HCT116 (cell line): ENCODE results near the gene BTBD6. TPM values are rescaled to one million over a fixed set of nuclear protein-coding genes. Genes with fewer than 3 reads are reported as not detected.

Experiments
- ATAC-seq: fragments of 200-7000 bp; cut with Tn5 transposase; 2 replicates; pipeline ENCODE4 v1.9.1; 2020; ENCODE audit warnings: mild to moderate bottlenecking, moderate library complexity
- BruUV-seq: library from RNA; stranded (reverse); fragments of 400-500 nt; replicated peaks from 2 replicates; lab custom pipeline; 2021; lab: Mats Ljungman, UMichigan
- CTCF ChIA-PET: fragments of 300-600 bp; sonication (Branson Sonifier 250); formaldehyde crosslinking; loops from one replicate; lab custom pipeline; 2021; ENCODE audit warnings: antibody characterized with exemption; lab: Charles Lee
- POLR2A ChIA-PET: fragments of 300-600, 350-600 bp; sonication (Branson Sonifier 250); formaldehyde crosslinking; loops from one replicate; lab custom pipeline; 2021; ENCODE audit warnings: antibody characterized with exemption; lab: Charles Lee
- RAD21 ChIA-PET, 2 experiments: fragments of 300-600 bp; sonication (Branson Sonifier 250); formaldehyde crosslinking; loops; one replicate each; lab custom pipeline; 2023; ENCODE audit warnings: low total read pairs in 2 of 2; ENCODE audit not compliant: uncharacterized antibody in 2 of 2, unreplicated experiment in 2 of 2, low non-redundant PET in 1 of 2; lab: Charles Lee
- DNase-seq: peaks from one replicate; pipeline ENCODE4 v3.0.0-alpha.2; 2010; ENCODE audit warnings: low read depth, low spot score
- H2AFZ ChIP-seq: fragments of 200-600 bp; shearing (Covaris generic), sonication (generic); 2 replicates; pipeline ENCODE4 v1.6.1; 2017; ENCODE audit warnings: low read depth, mixed run types, mixed read lengths, antibody characterized with exemption, low read length; ENCODE audit not compliant: poor library complexity, severe bottlenecking
- H3K27ac ChIP-seq: 2 replicates; pipeline ENCODE4 v1.5.1; 2012; ENCODE audit warnings: low read depth, low read length
- H3K27me3 ChIP-seq: fragments of 200-600 bp; sonication (generic); 2 replicates; pipeline ENCODE4 v1.6.1; 2016; ENCODE audit warnings: mixed run types, low read length, mixed read lengths; ENCODE audit not compliant: insufficient read depth
- H3K36me3 ChIP-seq, 2 experiments: fragments of 200-500 bp in 1 of 2; fragments of 200-600 bp in 1 of 2; sonication (Bioruptor generic) in 1 of 2; sonication (generic) in 1 of 2; 2 replicates each; pipeline versions ENCODE4 v1.5.1 to v1.6.1; 2014 to 2016; ENCODE audit warnings: low read length in 2 of 2, inconsistent platforms in 1 of 2, mixed read lengths in 1 of 2, mixed run types in 1 of 2; ENCODE audit not compliant: insufficient read depth in 2 of 2, control insufficient read depth in 1 of 2
- H3K4me1 ChIP-seq, 2 experiments: fragments of 200-600 bp in 1 of 2; sonication (generic) in 1 of 2; 2 replicates each; pipeline versions ENCODE4 v1.5.1 to v1.6.1; 2012 to 2017; ENCODE audit warnings: low read length in 2 of 2, inconsistent platforms in 1 of 2, mild to moderate bottlenecking in 1 of 2, mixed read lengths in 1 of 2, mixed run types in 1 of 2, moderate library complexity in 1 of 2; ENCODE audit not compliant: insufficient read depth in 2 of 2, control insufficient read depth in 1 of 2
- H3K4me2 ChIP-seq: fragments of 200-600 bp; sonication (generic); 2 replicates; pipeline ENCODE4 v1.6.1; 2017; ENCODE audit warnings: mixed run types, low read length, mixed read lengths
- H3K4me3 ChIP-seq, 2 experiments: fragments of 200-600 bp in 1 of 2; sonication (generic) in 1 of 2; replicated peaks in 1 of 2; 2 replicates each; pipeline ENCODE4 v1.5.1; 2011 to 2016; ENCODE audit warnings: low read length in 2 of 2, control low read depth in 1 of 2, low read depth in 1 of 2, mild to moderate bottlenecking in 1 of 2, mixed read lengths in 1 of 2, mixed run types in 1 of 2
- H3K79me2 ChIP-seq: fragments of 200-600 bp; sonication (generic); 2 replicates; pipeline ENCODE4 v1.6.1; 2017; ENCODE audit warnings: mild to moderate bottlenecking, mixed run types, low read length, moderate library complexity, mixed read lengths; ENCODE audit not compliant: insufficient read depth
- H3K9ac ChIP-seq: fragments of 200-600 bp; sonication (generic); 2 replicates; pipeline ENCODE4 v1.6.1; 2016; ENCODE audit warnings: low read length, mixed read lengths
- H3K9me2 ChIP-seq: fragments of 200-600 bp; sonication (generic), shearing (Covaris generic); 2 replicates; pipeline ENCODE4 v1.6.1; 2017; ENCODE audit warnings: mixed run types, mild to moderate bottlenecking, moderate library complexity; ENCODE audit not compliant: insufficient read depth
- H3K9me3 ChIP-seq, 2 experiments: fragments of 200-500 bp in 1 of 2; fragments of 200-600 bp in 1 of 2; sonication (Bioruptor generic) in 1 of 2; sonication (generic) in 1 of 2; 2 replicates each; pipeline ENCODE4 v1.6.1; 2014 to 2017; ENCODE audit warnings: low read length in 2 of 2, mixed read lengths in 2 of 2, inconsistent platforms in 1 of 2, low read depth in 1 of 2, mild to moderate bottlenecking in 1 of 2, mixed run types in 1 of 2, moderate library complexity in 1 of 2; ENCODE audit not compliant: control insufficient read depth in 1 of 2, insufficient read depth in 1 of 2
- H4K20me1 ChIP-seq: fragments of 200-600 bp; sonication (generic), shearing (Covaris generic); 2 replicates; pipeline ENCODE4 v1.6.1; 2017; ENCODE audit warnings: mixed run types, mild to moderate bottlenecking, moderate library complexity; ENCODE audit not compliant: insufficient read depth
- CBX3 ChIP-seq: IDR thresholded peaks from 2 replicates; pipeline ENCODE4 v1.6.1; 2012; ENCODE audit warnings: low read depth
- EZH2 ChIP-seq: fragments of 200-600 bp; sonication (generic); IDR thresholded peaks from 2 replicates; pipeline ENCODE4 v1.6.1; 2017; ENCODE audit warnings: antibody characterized with exemption, mixed run types
- FOSL1 ChIP-seq: IDR thresholded peaks from 2 replicates; pipeline ENCODE4 v1.6.1; 2012; ENCODE audit warnings: low read depth
- JUND ChIP-seq: IDR thresholded peaks from 2 replicates; pipeline ENCODE4 v1.6.1; 2012
- RAD21 ChIP-seq: IDR thresholded peaks from 2 replicates; pipeline ENCODE4 v1.6.1; 2012; ENCODE audit warnings: low read depth, mild to moderate bottlenecking
- SIN3A ChIP-seq: IDR thresholded peaks from 2 replicates; pipeline ENCODE4 v1.6.1; 2012; ENCODE audit warnings: low read depth
- SP1 ChIP-seq: IDR thresholded peaks from 2 replicates; pipeline ENCODE4 v1.6.1; 2012; ENCODE audit warnings: low read depth
- intact Hi-C: fragments of 100-400 bp; cut with micrococcal nuclease; formaldehyde crosslinking; loops from 2 replicates; pipeline ENCODE4 v1.10.0; 2022
- total RNA-seq: library from RNA; stranded (reverse); gene quantifications from one replicate; pipeline ENCODE4 v1.2.1, GENCODE V29; 2021; ENCODE audit not compliant: unreplicated experiment
- TF ChIP-seq, protein P1 (sequence below): IDR thresholded peaks from 2 replicates; pipeline ENCODE4 v1.6.1; 2011; ENCODE audit warnings: mild to moderate bottlenecking, low read length, moderate library complexity; ENCODE audit not compliant: insufficient replicate concordance; ENCODE audit errors: extremely low read depth

The BTBD6 gene
- total RNA-seq, 1 experiment from 2014 or later, result 35.9 TPM

GRCh38 chr14:105272623-105273022, 24.3 kb downstream of the BTBD6 start (continued):
- TF ChIP-seq, protein P1, sequence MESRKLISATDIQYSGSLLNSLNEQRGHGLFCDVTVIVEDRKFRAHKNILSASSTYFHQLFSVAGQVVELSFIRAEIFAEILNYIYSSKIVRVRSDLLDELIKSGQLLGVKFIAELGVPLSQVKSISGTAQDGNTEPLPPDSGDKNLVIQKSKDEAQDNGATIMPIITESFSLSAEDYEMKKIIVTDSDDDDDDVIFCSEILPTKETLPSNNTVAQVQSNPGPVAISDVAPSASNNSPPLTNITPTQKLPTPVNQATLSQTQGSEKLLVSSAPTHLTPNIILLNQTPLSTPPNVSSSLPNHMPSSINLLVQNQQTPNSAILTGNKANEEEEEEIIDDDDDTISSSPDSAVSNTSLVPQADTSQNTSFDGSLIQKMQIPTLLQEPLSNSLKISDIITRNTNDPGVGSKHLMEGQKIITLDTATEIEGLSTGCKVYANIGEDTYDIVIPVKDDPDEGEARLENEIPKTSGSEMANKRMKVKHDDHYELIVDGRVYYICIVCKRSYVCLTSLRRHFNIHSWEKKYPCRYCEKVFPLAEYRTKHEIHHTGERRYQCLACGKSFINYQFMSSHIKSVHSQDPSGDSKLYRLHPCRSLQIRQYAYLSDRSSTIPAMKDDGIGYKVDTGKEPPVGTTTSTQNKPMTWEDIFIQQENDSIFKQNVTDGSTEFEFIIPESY, result no peak
- TF ChIP-seq RAD21 (no peak), CBX3 (no peak), SP1 (no peak), EZH2 (no peak), FOSL1 (no peak)

GRCh38 chr14:105273062-105273461, 24.7 kb downstream of the BTBD6 start:
- CTCF ChIA-PET, result no interaction called here
- H3K27ac ChIP-seq, result no peak overlapping the region
- no TSS peak for BruUV-seq
- no peak overlapping the region for H3K4me3 ChIP-seq
- no peaks in the 10 kb centered on the region for H3K9me2 ChIP-seq
- no peaks in the 10 kb centered on the region for H3K4me1 ChIP-seq
- H3K9me3 ChIP-seq, result no peaks in the 10 kb centered on the region
- RAD21 ChIA-PET, result no interaction called here
- TF ChIP-seq JUND (no peak), EZH2 (no peak), SIN3A (no peak)
- no peaks in the 10 kb centered on the region for H3K27me3 ChIP-seq
- H3K9ac ChIP-seq, result no peak overlapping the region
- H3K79me2 ChIP-seq, result peaks cover 11% of the 10 kb centered on the region; the same call in 1 of the 2 replicates
- DNase-seq (no peak), ATAC-seq (0 out of 2 replicates have a peak, but pooled peaks have one; percentile 22)
- intact Hi-C loops, result no loop called here
- no peak overlapping the region for H2AFZ ChIP-seq
- no peak overlapping the region for H3K4me2 ChIP-seq
- POLR2A ChIA-PET, result no interaction called here
- H3K36me3 ChIP-seq, result no peaks in the 10 kb centered on the region
- no peaks in the 10 kb centered on the region for H4K20me1 ChIP-seq
